GM18517 (cell line): ENCODE results near the gene SLC51B.
"Not testable (repeated sequence)": the region's sequence is repeated elsewhere in the genome, so short reads cannot be mapped to it uniquely, and the experiment has no call there.

Source experiments
- ATAC-seq: cut with Tn5 transposase; IDR thresholded peaks from one replicate; pipeline ENCODE4 v1.9.1; 2021; ENCODE audit warnings: mild to moderate bottlenecking, moderate library complexity; ENCODE audit not compliant: unreplicated experiment

The SLC51B gene

GRCh38 chr15:65096481-65097385 lies 51.5 kb downstream of the SLC51B start:
- no peak for ATAC-seq

DNA sequence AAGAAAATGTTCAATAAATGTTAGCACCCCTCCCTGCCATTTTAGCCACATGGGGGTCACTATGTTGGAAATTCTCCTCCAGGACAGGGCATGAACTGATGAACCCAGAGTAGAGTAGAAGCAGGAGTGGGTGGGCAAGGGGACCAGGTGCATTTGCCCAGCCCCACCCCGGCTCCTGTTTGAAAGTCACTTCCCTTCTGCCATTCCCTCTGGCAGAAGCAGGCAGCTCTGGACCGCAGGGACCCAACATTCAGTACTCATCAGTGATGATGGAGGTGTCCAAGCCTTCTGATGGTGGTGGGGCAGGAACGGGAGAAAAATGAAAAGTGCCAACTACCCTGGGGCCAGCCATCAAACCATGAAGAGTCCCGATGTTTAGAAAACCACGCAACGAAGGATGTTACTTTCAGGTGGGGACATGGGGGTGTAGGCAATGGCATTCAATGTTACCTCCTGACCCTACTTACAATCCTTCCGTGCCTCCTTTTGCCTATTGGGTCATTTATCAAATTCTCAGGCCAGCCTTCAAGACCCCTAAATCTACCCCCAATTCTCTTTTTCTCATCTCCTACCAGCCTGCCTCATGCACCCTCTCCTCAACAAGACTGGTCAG lies 52.6 kb downstream of the SLC51B start:
- no peak for ATAC-seq

DNA sequence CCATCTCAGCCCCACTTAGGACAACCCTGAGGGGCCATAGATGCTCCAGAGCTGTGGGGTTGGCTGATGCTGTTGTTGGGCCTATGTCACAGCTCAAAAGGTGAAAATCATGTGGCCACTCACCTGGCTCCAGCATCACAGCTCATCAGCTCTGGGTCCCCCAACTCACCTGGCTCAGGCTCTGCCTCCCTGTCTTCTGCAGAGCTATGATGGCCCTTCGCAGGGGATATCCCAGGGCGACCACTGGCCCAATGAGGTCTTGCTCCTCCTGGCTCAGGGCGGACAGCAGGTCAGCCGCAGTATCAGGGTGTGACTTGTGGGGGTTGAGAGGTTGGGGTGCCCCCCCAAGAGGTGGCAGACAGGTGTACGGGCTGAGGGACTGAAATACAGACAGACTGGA lies 54.1 kb downstream of the SLC51B start:
- no peak for ATAC-seq

GRCh38 chr15:65099801-65100200 lies 54.6 kb downstream of the SLC51B start:
- not testable (repeated sequence) for ATAC-seq

DNA sequence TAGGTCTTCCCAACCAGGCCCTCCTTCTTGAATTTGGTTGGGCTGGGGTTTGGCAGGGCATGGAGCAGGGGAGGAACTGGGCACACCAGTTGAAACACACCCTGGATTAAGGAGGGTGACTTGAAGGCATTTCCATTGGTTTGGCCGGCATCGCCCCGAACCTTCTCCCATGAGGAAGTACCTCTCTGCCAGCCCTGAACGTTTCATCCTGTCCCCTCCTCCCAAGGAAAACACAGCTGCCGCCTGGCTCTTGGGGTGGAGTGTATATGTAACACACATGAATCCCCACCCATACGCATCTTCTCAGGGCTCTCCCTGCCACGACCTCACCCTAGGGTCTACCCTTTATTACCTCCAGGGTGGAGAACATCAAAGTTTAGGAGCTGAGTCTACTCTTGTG lies 55.3 kb downstream of the SLC51B start:
- no peak for ATAC-seq

- no peak for ATAC-seq
Observed at GRCh38 chr15:65101411-65101890, 56.3 kb downstream of the SLC51B start.

- ATAC-seq: no peak
Observed at GRCh38 chr15:65101891-65102708, 56.9 kb downstream of the SLC51B start.

DNA sequence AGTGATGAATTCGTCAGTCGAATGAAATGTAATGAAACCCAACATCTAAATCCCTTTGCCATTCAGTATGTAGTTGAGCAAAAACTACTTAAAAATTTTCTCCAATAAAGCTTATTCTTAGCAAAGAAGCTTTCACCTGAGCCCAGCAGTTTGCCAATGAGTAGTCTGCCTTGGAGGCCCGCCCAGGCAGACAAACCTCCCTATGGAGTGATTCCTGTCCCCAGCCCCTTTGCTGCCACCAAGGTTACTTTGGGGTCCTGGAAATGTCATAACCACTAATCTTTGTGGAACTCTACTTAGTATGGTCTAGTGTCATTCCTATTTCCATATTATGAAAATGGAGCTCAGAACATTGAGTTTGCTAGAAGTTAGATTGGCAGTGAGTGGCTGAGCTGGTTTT lies 57.7 kb downstream of the SLC51B start:
- no peak for ATAC-seq
